ENCODE results near the gene TRIM8. TPM values are rescaled to one million over a fixed set of nuclear protein-coding genes. Genes with fewer than 3 reads are reported as not detected.

TRIM8 gene
- total RNA-seq, 1 experiment from 2014 or later, result 37.0 TPM

- Histone ChIP-seq H3K14ac (ENCODE audit: insufficient read depth, low read length) (peak overlapping the region; percentile 69), H3K4me2 (ENCODE audit: insufficient read depth, insufficient read length, low read length) (peak overlapping the region; percentile 59), H3K18ac (ENCODE audit: insufficient read length, low read depth, low read length) (no peak overlapping the region), H2BK5ac (ENCODE audit: insufficient read length, low read length) (no peak overlapping the region), H3K23me2 (ENCODE audit: insufficient read length, low read depth, low read length, poor library complexity, severe bottlenecking) (peaks cover 28% of the 10 kb centered on the region), H2BK20ac (ENCODE audit: low read depth, low read length, poor library complexity, severe bottlenecking) (no peak overlapping the region), H4K5ac (ENCODE audit: insufficient read length, low read depth, low read length) (no peak overlapping the region), H3K79me1 (ENCODE audit: insufficient read depth, low read depth, low read length, poor library complexity, severe bottlenecking) (no peaks in the 10 kb centered on the region), H3T11ph (ENCODE audit: low read length) (no peak overlapping the region), H3K27me3 (ENCODE audit: insufficient read depth, low read length) (no peaks in the 10 kb centered on the region), H3K4me1 (ENCODE audit: insufficient read depth, low read length) (no peaks in the 10 kb centered on the region), H3K27ac (ENCODE audit: insufficient read length, low read depth, low read length) (no peak overlapping the region), H2BK12ac (ENCODE audit: insufficient read length, low read depth, low read length) (no peak overlapping the region), H3K9me3 (ENCODE audit: control insufficient read depth, low read depth, low read length) (no peaks in the 10 kb centered on the region), H4K20me1 (ENCODE audit: control insufficient read depth, insufficient read depth, insufficient read length) (peaks cover 3% of the 10 kb centered on the region), H4K91ac (ENCODE audit: insufficient read length, low read depth, low read length) (no peak overlapping the region), H3K79me2 (ENCODE audit: insufficient read depth, low read length) (peaks cover 13% of the 10 kb centered on the region; the same call in 1 of the 2 replicates), H4K8ac (replicated peaks; ENCODE audit: insufficient read length, low read depth, low read length) (no peak overlapping the region), H3K4ac (ENCODE audit: low read depth, low read length) (no peak overlapping the region), H2AFZ (ENCODE audit: low read length) (no peak overlapping the region), H2BK15ac (ENCODE audit: low read depth, low read length) (no peak overlapping the region), H2BK120ac (ENCODE audit: low read depth, low read length, poor library complexity, severe bottlenecking) (no peak overlapping the region), H3K9ac (ENCODE audit: extremely low read depth, insufficient read length, low read length) (peak overlapping the region; percentile 11), H2AK5ac (ENCODE audit: insufficient read length, low read length) (no peak overlapping the region), H3K56ac (ENCODE audit: insufficient read length, low read depth, low read length) (no peak overlapping the region), H3K23ac (ENCODE audit: insufficient read length, low read depth, low read length) (no peak overlapping the region)
- H3K27ac Mint-ChIP-seq, result peak overlapping the region in 1 of 3 experiments; percentile 98; a peak in 3 of 7 replicates
- H3K36me3 Mint-ChIP-seq (ENCODE audit: insufficient read depth in 1 of 3, low read depth in 3 of 3), result peaks cover 0 to 4% (median 0%) of the 10 kb centered on the region in 3 experiments; a peak in 2 of 7 replicates
- H3K4me3 Mint-ChIP-seq, result peak overlapping the region; percentile 84 to 96
- H3K27me3 Mint-ChIP-seq (ENCODE audit: low read depth), result peaks cover 3% of the 10 kb centered on the region; the same call in 1 of the 2 replicates
- WGBS (ENCODE audit: extremely low coverage, insufficient read length, low lambda C conversion rate), result no CpG with 5 or more reads among the region's 76 CpGs
- TF ChIP-seq CTCF (conservative IDR thresholded peaks at IDR 0.05), result no peak
- peaks cover 35% of the 10 kb centered on the region in 2 experiments for H3K4me1 Mint-ChIP-seq
- H3K9me3 Mint-ChIP-seq, result no peaks in the 10 kb centered on the region; a peak in 1 of 5 replicates
- peak; percentile 70 for DNase-seq
These were observed 778 bp upstream of the TRIM8 start for GRCh38 chr10:102643336-102644065.

All from H9 (cell line).